Ovary (tissue), 9 donors: Measurements from ENCODE around the gene ADK. TPM values are rescaled to one million over a fixed set of nuclear protein-coding genes. Genes with fewer than 3 reads are reported as not detected.

Source experiments
- DNase-seq, 5 donors: peaks; one replicate each; pipeline ENCODE4 v3.0.0-alpha.2; 2019 to 2020
- H3K27ac ChIP-seq, 2 donors: fragments of 200-600 bp; one replicate each; pipeline versions ENCODE4 v1.5.1 to v1.8.0; 2019 to 2022
- H3K27me3 ChIP-seq: fragments of 200-600 bp; one replicate; pipeline ENCODE4 v1.8.0; 2022
- H3K36me3 ChIP-seq: fragments of 200-600 bp; sonication (generic); one replicate; pipeline ENCODE4 v1.5.1; 2019
- H3K4me1 ChIP-seq: one replicate; pipeline ENCODE4 v1.8.1; 2013; ENCODE audit warnings: mild to moderate bottlenecking, moderate library complexity; ENCODE audit not compliant: insufficient read depth
- H3K4me3 ChIP-seq: fragments of 200-600 bp; sonication (generic); one replicate; pipeline ENCODE4 v1.5.1; 2017
- H3K9me3 ChIP-seq, 2 donors: fragments of 200-600 bp in 1 of 2; sonication (generic) in 1 of 2; one replicate each; pipeline versions ENCODE4 v1.5.1 to v1.8.1; 2013 to 2019; ENCODE audit warnings: mild to moderate bottlenecking in 1 of 2, moderate library complexity in 1 of 2
- CTCF ChIP-seq, 3 donors: fragments of 450-650 bp in 2 of 3; fragments of 200-600 bp in 1 of 3; IDR thresholded peaks; one replicate each; pipeline versions ENCODE4 v1.5.1 to v1.8.0; 2016 to 2022; ENCODE audit warnings: antibody characterized with exemption in 3 of 3, mild to moderate bottlenecking in 1 of 3
- EP300 ChIP-seq: sonication (generic); formaldehyde crosslinking; IDR thresholded peaks from one replicate; pipeline ENCODE4 v1.6.1; 2017; ENCODE audit warnings: antibody characterized with exemption
- POLR2A ChIP-seq: fragments of 450-650 bp; IDR thresholded peaks from one replicate; pipeline ENCODE4 v1.6.1; 2017; ENCODE audit warnings: antibody characterized with exemption, mild to moderate bottlenecking, moderate library complexity
- WGBS, 3 donors: extraction: QIAGEN DNeasy Blood & Tissue Kit in 1 of 3; methylation state at CpG; one replicate each; pipeline versions ENCODE4 v1.1.5 to v1.1.7; 2013 to 2017; 5-methylcytosine and 5-hydroxymethylcytosine counted together
- intact Hi-C, 4 donors: fragments of 100-400 bp; cut with DNase I; formaldehyde crosslinking; loops; one replicate each; pipeline versions ENCODE4 v1.11.0 to v1.15.1; 2022 to 2023
- polyA plus RNA-seq, 2 donors: library from polyadenylated mRNA; stranded (reverse); fragments of 200-250 nt in 1 of 2; fragments of 350-450 nt in 1 of 2; fragmentation: Illumina TruSeq in 1 of 2; extraction: RNeasy Lipid Tissue Mini Kit (QIAGEN cat#74804) in 1 of 2; gene quantifications; one replicate each; pipeline ENCODE4 v1.2.3, GENCODE V29; 2013 to 2014
- total RNA-seq, 7 donors: library from RNA; depleted of rRNA in 2 of 7; stranded (reverse); fragments of >200 nt in 2 of 7; fragmentation: NEBNext Ultra II Directional in 3 of 7; extraction: Animal tissue kit (Norgen Biotek cat#: 25700) in 3 of 7; gene quantifications; one replicate each; pipeline versions ENCODE4 v1.1.0 to v1.2.4, GENCODE V29; 2016 to 2023
- donor health status: DM: no; HTN: no; CAD: no; lungs with moderate emphysema.
- donor health status: DM: no; HTN: no; CAD: no.
- donor health status: Bipolar disorder and iron deficiency.
- donor health status: DM: yes; HTN: yes; CAD: no.
- donor health status: DM: no; HTN: no; CAD: no.
- donor health status: DM: yes; HTN: yes; CAD: no.

Gene ADK
- total and polyA plus RNA-seq, 9 donors, result 9.4 to 20.4 (median 12.2) TPM

GRCh38 chr10:74733612-74734011, 582.6 kb downstream of the ADK start:
- Histone ChIP-seq H3K27me3 (no peaks in the 10 kb centered on the region), H3K4me1 (no peaks in the 10 kb centered on the region), H3K27ac (no peak overlapping the region), H3K9me3 (no peaks in the 10 kb centered on the region), H3K4me3 (no peak overlapping the region), H3K36me3 (no peaks in the 10 kb centered on the region)
- intact Hi-C loops, result loop anchor here in 1 of 4 donors (10.0 kb wide), 1 partner anchor 511 kb away; no protein-coding TSS in a partner anchor
- DNase-seq, result no peak
- TF ChIP-seq EP300 (no peak), CTCF (IDR thresholded peaks at IDR 0.05) (no peak), POLR2A (no peak)
- 92 to 100% (median 100%) methylated on average over 1 of the region's 1 CpG for WGBS, 3 donors

GRCh38 chr10:74736029-74736428, 585.0 kb downstream of the ADK start:
- WGBS, 3 donors, result 79 to 100% (median 83%) methylated on average over 2 of the region's 2 CpGs
- peaks cover 3% of the 10 kb centered on the region for H3K4me1 ChIP-seq
- no peak for TF ChIP-seq POLR2A
- no peak for TF ChIP-seq CTCF (IDR thresholded peaks at IDR 0.05)
- TF ChIP-seq EP300, result no peak
- no peak overlapping the region for H3K27ac ChIP-seq
- H3K4me3 ChIP-seq, result no peak overlapping the region
- no peaks in the 10 kb centered on the region for H3K36me3 ChIP-seq
- no peak for DNase-seq
- no peaks in the 10 kb centered on the region for H3K9me3 ChIP-seq
- H3K27me3 ChIP-seq, result no peaks in the 10 kb centered on the region
- intact Hi-C loops, result loop anchor here in 1 of 4 donors (10.0 kb wide), 1 partner anchor 509 kb away; no protein-coding TSS in a partner anchor

- Histone ChIP-seq H3K27me3 (no peaks in the 10 kb centered on the region), H3K4me1 (peaks cover 3% of the 10 kb centered on the region), H3K4me3 (no peak overlapping the region), H3K27ac (no peak overlapping the region), H3K9me3 (no peaks in the 10 kb centered on the region), H3K36me3 (no peaks in the 10 kb centered on the region)
- WGBS, 3 donors, result 33 to 46% (median 33%) methylated on average over 1 of the region's 1 CpG
- TF ChIP-seq CTCF (IDR thresholded peaks at IDR 0.05) (no peak), EP300 (no peak), POLR2A (no peak)
- intact Hi-C loops, result loop anchor here in 1 of 4 donors (10.0 kb wide), 1 partner anchor 507 kb away; no protein-coding TSS in a partner anchor
- DNase-seq, result no peak
Measured at GRCh38 chr10:74738052-74738451, 587.0 kb downstream of the ADK start.

- Histone ChIP-seq H3K4me1 (peaks cover 3% of the 10 kb centered on the region), H3K27me3 (no peaks in the 10 kb centered on the region), H3K27ac (no peak overlapping the region), H3K4me3 (no peak overlapping the region), H3K9me3 (no peaks in the 10 kb centered on the region), H3K36me3 (no peaks in the 10 kb centered on the region)
- DNase-seq, result no peak
- TF ChIP-seq POLR2A, result no peak
- TF ChIP-seq EP300, result no peak
- no peak for TF ChIP-seq CTCF (IDR thresholded peaks at IDR 0.05)
- intact Hi-C loops, result loop anchor here in 1 of 4 donors (10.0 kb wide), 1 partner anchor 506 kb away; no protein-coding TSS in a partner anchor
- WGBS, 3 donors, result 72 to 85% (median 77%) methylated on average over 3 of the region's 3 CpGs
Measured at GRCh38 chr10:74738542-74738941, 587.5 kb downstream of the ADK start.
